Globus pallidus (tissue), 1 donor: Measurements from ENCODE around the gene HNRNPA3.
"Not testable (repeated sequence)": the region's sequence is repeated elsewhere in the genome, so short reads cannot be mapped to it uniquely, and the experiment has no call there.

Experiments used
- DNase-seq: peaks from one replicate; pipeline ENCODE4 v3.0.0-alpha.2; 2015; ENCODE audit warnings: low spot score

Gene HNRNPA3

GRCh38 chr2:177212106-177212890 is at the start of gene HNRNPA3:
HNRNPA3 (plus strand) TSS chr2:177212794; CDS start chr2:177212800, 6 bp downstream.
- DNase-seq: peak; percentile 99

GRCh38 chr2:177164131-177164530 is 48.5 kb upstream of the HNRNPA3 start:
- no peak for DNase-seq

DNA sequence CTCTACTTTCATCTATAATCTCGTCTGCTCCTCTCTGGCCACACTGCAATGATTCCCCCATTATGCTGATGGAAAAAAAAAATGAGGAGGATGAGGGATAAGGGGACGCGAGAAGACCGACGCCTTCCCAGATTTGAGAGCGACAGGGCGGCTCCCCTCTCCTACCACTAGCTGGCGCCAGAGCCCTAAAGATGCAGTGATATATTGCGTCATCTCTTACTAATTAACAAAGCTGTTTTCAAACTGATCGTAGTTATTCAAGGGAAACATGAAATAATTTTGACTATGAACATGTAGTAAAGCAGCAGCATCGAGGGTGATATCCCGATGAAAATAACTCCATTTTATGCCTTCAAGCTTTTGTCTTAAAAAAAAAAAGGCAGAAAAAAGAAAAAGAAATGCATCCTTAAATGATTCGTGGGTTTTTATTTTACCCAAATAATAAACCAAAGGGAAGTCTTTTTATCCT is 48.0 kb upstream of the HNRNPA3 start:
- peak; percentile 93 for DNase-seq

GRCh38 chr2:177165061-177165583 is 47.5 kb upstream of the HNRNPA3 start:
- peak; percentile 83 for DNase-seq

- peak; percentile 68 for DNase-seq
Measured at GRCh38 chr2:177165721-177166711, 46.6 kb upstream of the HNRNPA3 start.

- DNase-seq: peak; percentile 28
Measured at GRCh38 chr2:177169810-177170514, 42.6 kb upstream of the HNRNPA3 start.

- DNase-seq: peak; percentile 45
Measured at GRCh38 chr2:177171418-177171865, 41.2 kb upstream of the HNRNPA3 start.

DNA sequence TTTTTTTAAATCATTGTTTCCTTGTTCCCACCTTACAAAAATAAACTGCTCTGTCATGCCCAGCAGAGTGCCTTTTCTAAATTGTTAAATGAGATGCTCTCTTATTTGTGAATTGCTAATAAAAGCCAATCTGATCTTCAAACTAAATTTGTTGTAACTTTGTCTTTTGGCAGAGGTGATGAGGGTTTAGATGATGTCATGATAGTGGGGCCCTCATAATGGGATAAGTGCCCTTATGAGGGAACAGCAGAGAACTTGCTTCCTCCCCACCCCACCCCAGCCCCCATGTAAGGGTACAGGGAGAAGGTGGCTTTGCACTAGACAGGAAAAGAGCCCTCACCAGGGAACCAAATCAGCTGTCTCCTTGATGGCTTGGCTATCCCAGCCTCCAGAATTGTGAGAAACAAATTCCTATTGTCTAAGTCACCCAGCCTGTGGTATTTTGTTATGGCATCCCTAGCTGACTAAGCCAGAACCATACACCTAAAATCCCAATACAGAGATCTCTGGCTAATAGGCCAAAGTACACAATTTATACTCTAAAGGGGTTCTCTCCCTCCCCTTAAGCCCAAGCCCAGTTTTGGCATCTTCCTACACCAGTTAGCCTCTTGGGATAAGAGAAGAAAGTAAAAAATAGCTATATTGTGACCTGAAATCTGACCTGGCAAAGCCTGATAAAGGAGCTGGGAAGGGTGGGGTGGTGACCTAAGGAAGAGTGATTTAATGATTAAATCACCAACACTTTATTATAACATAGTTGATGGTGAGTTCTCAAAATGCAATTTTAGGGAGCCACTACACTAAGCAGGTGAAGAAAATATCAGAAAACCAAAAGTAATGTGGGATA is 40.3 kb upstream of the HNRNPA3 start:
- no peak for DNase-seq

DNA sequence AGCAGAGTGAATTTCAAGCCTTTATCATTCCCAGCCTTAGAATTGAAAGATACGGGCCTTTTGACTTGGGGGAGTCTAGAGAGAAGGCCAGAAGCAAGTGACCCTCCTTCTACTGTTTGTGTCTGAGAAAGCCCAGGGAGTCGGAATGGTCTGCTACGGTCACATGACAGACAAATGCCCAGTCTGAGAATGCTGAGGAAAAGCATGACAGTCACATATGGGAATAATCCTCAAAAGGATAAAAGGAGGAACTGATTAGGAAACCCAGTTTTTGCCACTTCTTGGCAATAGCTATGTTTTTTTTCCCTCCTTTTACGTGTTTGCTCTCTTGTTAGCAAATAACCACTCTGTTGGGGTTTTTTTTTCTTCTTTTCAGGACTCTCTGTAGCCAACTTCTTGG is 38.1 kb upstream of the HNRNPA3 start:
- no peak for DNase-seq

GRCh38 chr2:177175917-177176668 is 36.5 kb upstream of the HNRNPA3 start:
- no peak for DNase-seq

DNA sequence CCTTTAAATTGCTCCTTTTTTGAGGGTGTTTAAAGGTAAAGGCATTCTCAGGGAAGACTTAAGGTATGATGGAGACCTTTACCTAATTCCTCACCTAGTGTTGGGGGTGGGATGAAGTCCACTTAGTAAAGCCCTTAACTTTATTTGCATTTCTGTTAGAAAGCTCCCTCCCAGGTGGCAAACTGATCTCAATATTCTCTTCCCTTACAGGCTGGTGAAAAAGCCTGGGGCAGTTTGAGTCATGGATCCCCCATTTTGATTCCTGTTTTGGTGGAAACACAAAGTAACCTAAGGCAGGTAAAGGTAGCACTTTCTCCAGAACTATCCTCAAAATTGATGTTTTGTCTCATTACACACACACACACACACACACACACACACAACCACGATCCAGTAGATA is 33.8 kb upstream of the HNRNPA3 start:
- DNase-seq: no peak

GRCh38 chr2:177179227-177179626 is 33.4 kb upstream of the HNRNPA3 start:
- no peak for DNase-seq

GRCh38 chr2:177179671-177180070 is 32.9 kb upstream of the HNRNPA3 start:
- DNase-seq: not testable (repeated sequence)

DNA sequence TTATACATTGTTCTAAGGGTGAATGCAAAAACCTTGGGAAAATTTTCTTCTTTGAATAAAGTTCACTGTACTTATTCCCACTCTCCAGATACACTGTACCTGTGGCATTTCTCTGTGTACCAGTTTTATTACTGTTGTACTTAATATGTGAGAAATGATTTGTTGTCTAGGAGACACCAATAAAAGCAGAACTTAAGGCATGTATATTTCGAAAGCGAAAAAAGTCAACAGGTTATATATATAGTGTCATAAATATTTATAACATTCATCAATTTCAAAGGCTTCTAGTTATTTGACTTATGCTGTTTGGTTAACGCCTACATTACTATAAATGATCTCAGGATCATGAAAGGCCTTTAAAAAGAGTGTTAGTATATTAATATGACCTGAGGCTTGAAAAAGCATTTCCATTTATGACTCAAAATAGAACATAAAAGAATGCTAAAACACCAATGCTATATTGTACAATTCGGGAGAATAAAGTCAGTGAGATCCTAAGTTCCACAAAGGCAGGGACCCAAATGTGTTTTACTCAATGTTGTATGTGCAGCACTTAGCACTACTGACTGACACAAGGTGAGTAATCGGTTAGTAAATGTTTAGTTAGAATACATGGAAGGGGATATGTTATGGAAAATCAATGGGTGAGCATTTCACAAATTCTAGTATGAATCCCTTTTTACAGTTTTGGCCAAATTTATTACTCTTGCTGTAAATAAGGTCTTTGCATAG is 32.2 kb upstream of the HNRNPA3 start:
- no peak for DNase-seq

- DNase-seq: no peak
Measured at GRCh38 chr2:177183860-177184259, 28.7 kb upstream of the HNRNPA3 start.

DNA sequence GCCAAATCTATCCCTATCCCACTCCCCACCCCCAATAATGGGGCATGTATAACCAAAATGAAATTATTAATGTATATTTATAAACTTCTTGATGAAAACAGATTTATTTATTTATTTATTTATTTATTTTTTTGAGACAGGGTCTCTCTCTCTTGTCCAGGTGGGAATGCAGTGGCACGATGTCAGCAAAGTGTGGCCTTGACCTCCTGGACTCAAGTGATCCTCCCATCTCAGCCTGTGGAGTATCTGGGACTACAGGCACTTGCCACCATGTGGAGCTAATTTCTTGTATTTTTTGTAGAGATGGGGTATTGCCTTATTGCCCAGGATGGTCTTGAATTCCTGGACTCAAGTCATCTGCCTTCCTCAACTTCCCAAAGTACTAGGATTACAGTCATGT is 28.0 kb upstream of the HNRNPA3 start:
- DNase-seq: no peak

DNA sequence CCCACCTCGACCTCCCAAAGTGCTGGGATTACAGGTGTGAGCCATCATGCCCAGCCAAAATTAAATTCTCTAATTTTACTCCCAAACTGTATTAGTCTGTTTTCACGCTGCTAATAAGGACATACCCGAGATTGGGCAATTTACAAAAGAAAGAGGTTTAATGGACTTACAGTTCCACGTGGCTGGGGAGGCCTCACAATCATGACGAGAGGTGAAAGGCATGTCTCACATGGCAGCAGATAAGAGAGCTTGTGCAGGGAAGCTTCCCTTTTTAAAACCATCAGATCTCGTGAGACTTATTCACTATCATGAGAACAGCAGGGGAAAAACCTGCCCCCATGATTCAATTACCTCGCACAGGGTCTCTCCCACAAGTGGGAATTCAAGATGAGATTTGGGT is 26.6 kb upstream of the HNRNPA3 start:
- not testable (repeated sequence) for DNase-seq

GRCh38 chr2:177187631-177188312 is 24.8 kb upstream of the HNRNPA3 start:
- DNase-seq: no peak
